Activated naive CD8-positive, alpha-beta T cell treated with anti-CD3 and anti-CD28 coated beads, Interleukin-2, amount 50 U/mL, for 16 hours (primary cell): ENCODE data around the gene LEMD2.

Experiments used
- DNase-seq: peaks from one replicate; pipeline ENCODE4 v3.0.0-alpha.2; 2020; ENCODE audit warnings: low read depth, low spot score

Gene LEMD2

GRCh38 chr6:33722103-33722623, 66.8 kb downstream of the LEMD2 start:
- DNase-seq, result no peak

GRCh38 chr6:33721508-33721907, 67.4 kb downstream of the LEMD2 start:
- DNase-seq, result no peak
